Measurements from ENCODE around the gene DNAJC30. TPM values are rescaled to one million over a fixed set of nuclear protein-coding genes. Genes with fewer than 3 reads are reported as not detected.

DNAJC30 gene
- total RNA-seq, 6 experiments from 2014 or later, result 5.4 to 8.8 (median 7.0) TPM

GRCh38 chr7:73633844-73634243 is 49.4 kb downstream of the DNAJC30 start:
- Histone ChIP-seq H3K27me3 (no peaks in the 10 kb centered on the region), H3K27ac (no peak overlapping the region), H3K36me3 (no peaks in the 10 kb centered on the region), H3K4me3 (no peak overlapping the region), H3K9me3 (no peaks in the 10 kb centered on the region), H3K4me1 (peaks cover 0 to 11% (median 5%) of the 10 kb centered on the region in 4 donors)
- TF ChIP-seq POLR2A (IDR thresholded peaks at IDR 0.05) (no peak), CTCF (IDR thresholded peaks at IDR 0.05) (no peak)
- intact Hi-C loops (cut with DNase I), result no loop called here
- ATAC-seq, result peak in 1 of 4 donors; percentile 25
- no peak for DNase-seq
- 64% methylated on average over 8 of the region's 8 CpGs for WGBS (ENCODE audit: insufficient coverage, low coverage, low lambda C conversion rate, missing lambda C conversion rate)

GRCh38 chr7:73633323-73633722 is 49.9 kb downstream of the DNAJC30 start:
- H3K9me3 ChIP-seq, result no peaks in the 10 kb centered on the region
- peak in 1 of 3 donors; percentile 62 for DNase-seq

GRCh38 chr7:73631558-73631957 is 51.7 kb downstream of the DNAJC30 start:
- 33% methylated on average over 1 of the region's 1 CpG for WGBS (ENCODE audit: insufficient coverage, low coverage, low lambda C conversion rate, missing lambda C conversion rate)
- Histone ChIP-seq H3K36me3 (no peaks in the 10 kb centered on the region), H3K27ac (no peak overlapping the region), H3K4me3 (no peak overlapping the region), H3K27me3 (no peaks in the 10 kb centered on the region), H3K9me3 (no peaks in the 10 kb centered on the region), H3K4me1 (peaks cover 0 to 11% (median 5%) of the 10 kb centered on the region in 4 donors)
- TF ChIP-seq POLR2A (IDR thresholded peaks at IDR 0.05), result no peak
- no peak for TF ChIP-seq CTCF (IDR thresholded peaks at IDR 0.05)
- no peak for DNase-seq
- ATAC-seq, result no peak
- intact Hi-C loops (cut with DNase I), result no loop called here

More at GRCh38 chr7:73633323-73633722, 49.9 kb downstream of the DNAJC30 start:
- 39% methylated on average over 7 of the region's 7 CpGs for WGBS (ENCODE audit: insufficient coverage, low coverage, low lambda C conversion rate, missing lambda C conversion rate)
- no peaks in the 10 kb centered on the region for H3K36me3 ChIP-seq
- peak in 3 of 4 donors; percentile 49 to 80 (median 54) for ATAC-seq
- no peak overlapping the region for H3K4me3 ChIP-seq
- intact Hi-C loops (cut with DNase I), result no loop called here
- H3K4me1 ChIP-seq, result peaks cover 0 to 11% (median 5%) of the 10 kb centered on the region in 4 donors
- no peak for TF ChIP-seq CTCF (IDR thresholded peaks at IDR 0.05)
- TF ChIP-seq POLR2A (IDR thresholded peaks at IDR 0.05), result no peak
- H3K27ac ChIP-seq, result no peak overlapping the region
- H3K27me3 ChIP-seq, result no peaks in the 10 kb centered on the region

MicroRNAs within 50 kb of the gene (microRNA counts, 767-probe panel; counts per million panel counts)
- 237 counts per million for microRNA hsa-miR-4284

Small RNA genes lying within 50 kb of the gene (microRNA-seq; reads per million reads assigned to microRNA genes)
- gene MIR4284, result 0 reads per million in 2 donors

Small RNA genes lying within 50 kb of the gene (small RNA-seq; reads per million reads assigned to genes)
- 0 reads per million in 2 experiments for gene MIR4284
- gene RN7SL265P, result 0 reads per million in 2 experiments

Other genes starting within 250 kb of the DNAJC30 start
- gene FZD9, start 249.7 kb downstream of the DNAJC30 start, total RNA-seq, result under 1 TPM in 2 of 6 experiments, not detected in 4; 0.09 to 0.27 TPM
- gene BAZ1B, start 161.2 kb downstream of the DNAJC30 start, total RNA-seq, result 10 to 100 TPM; 19.3 to 26.2 (median 25.0) TPM
- gene BCL7B, start 125.8 kb downstream of the DNAJC30 start, total RNA-seq, result 10 to 100 TPM; 19.3 to 45.6 (median 21.3) TPM
- gene TBL2, start 104.9 kb downstream of the DNAJC30 start, total RNA-seq, result 10 to 100 TPM; 12.3 to 31.1 (median 16.6) TPM
- gene MLXIPL, start 58.9 kb downstream of the DNAJC30 start, total RNA-seq, result 100 to 1,000 TPM in 5 of 6 experiments, 10 to 100 TPM in 1; 53.5 to 552 (median 225) TPM
- gene VPS37D, start 15.6 kb downstream of the DNAJC30 start, total RNA-seq, result 1 to 10 TPM; 1.2 to 3.0 (median 2.2) TPM
- 10 to 100 TPM; 24.1 to 35.0 (median 29.2) TPM for gene BUD23, start 144 bp upstream of the DNAJC30 start, total RNA-seq
- 1 to 10 TPM; 1.4 to 2.8 (median 1.9) TPM for gene STX1A, start 36.2 kb upstream of the DNAJC30 start, total RNA-seq
- gene ABHD11, start 55.3 kb upstream of the DNAJC30 start, total RNA-seq, result 1 to 10 TPM; 5.6 to 8.4 (median 7.0) TPM
- gene CLDN3, start 86.8 kb upstream of the DNAJC30 start, total RNA-seq, result 10 to 100 TPM; 16.1 to 37.3 (median 19.9) TPM
- gene CLDN4, start 147.5 kb upstream of the DNAJC30 start, total RNA-seq, result 1 to 10 TPM in 5 of 6 experiments, under 1 TPM in 1; 0.56 to 3.9 (median 1.3) TPM
- gene METTL27, start 159.1 kb upstream of the DNAJC30 start, total RNA-seq, result 1 to 10 TPM in 3 of 6 experiments, under 1 TPM in 3; 0.49 to 1.4 (median 1.0) TPM
- not detected for gene TMEM270, start 177.7 kb upstream of the DNAJC30 start, total RNA-seq